Body of pancreas (tissue), 4 donors: ENCODE data around the gene SUPV3L1.

Experiments used
- POLR2A ChIP-seq, 3 donors: fragments of 450-650 bp; IDR thresholded peaks; one replicate each; pipeline ENCODE4 v1.6.1; 2016; ENCODE audit warnings: antibody characterized with exemption in 3 of 3, mild to moderate bottlenecking in 2 of 3
- TF ChIP-seq, protein P1 (sequence below), 7 experiments: fragments of 450-650 bp in 4 of 7; fragments of 200-600 bp in 3 of 7; sonication (generic) in 3 of 7; IDR thresholded peaks; one replicate each; pipeline ENCODE4 v1.5.1; 2016 to 2019; ENCODE audit warnings: antibody characterized with exemption in 7 of 7

DNA sequence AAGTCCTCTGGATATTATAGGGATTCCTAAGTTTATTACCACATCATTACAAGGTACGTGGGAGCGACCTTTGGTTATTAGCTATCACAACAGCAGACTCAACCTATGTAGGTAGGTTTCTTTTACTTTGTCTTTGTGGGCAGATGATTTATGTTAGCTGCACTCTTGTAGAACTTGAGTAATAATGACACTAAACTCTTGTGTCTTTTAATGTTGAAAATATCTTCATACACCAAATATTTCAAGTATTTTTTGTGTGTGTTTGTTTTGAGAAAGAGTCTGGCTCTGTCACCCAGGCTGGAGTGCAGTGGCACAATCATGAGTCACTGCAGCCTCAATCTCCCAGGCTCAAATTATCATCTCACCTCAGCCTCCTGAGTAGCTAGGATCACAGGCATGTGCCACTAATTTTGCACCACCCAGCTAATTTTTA is 19.2 kb upstream of the SUPV3L1 start:
- TF ChIP-seq, protein P1, sequence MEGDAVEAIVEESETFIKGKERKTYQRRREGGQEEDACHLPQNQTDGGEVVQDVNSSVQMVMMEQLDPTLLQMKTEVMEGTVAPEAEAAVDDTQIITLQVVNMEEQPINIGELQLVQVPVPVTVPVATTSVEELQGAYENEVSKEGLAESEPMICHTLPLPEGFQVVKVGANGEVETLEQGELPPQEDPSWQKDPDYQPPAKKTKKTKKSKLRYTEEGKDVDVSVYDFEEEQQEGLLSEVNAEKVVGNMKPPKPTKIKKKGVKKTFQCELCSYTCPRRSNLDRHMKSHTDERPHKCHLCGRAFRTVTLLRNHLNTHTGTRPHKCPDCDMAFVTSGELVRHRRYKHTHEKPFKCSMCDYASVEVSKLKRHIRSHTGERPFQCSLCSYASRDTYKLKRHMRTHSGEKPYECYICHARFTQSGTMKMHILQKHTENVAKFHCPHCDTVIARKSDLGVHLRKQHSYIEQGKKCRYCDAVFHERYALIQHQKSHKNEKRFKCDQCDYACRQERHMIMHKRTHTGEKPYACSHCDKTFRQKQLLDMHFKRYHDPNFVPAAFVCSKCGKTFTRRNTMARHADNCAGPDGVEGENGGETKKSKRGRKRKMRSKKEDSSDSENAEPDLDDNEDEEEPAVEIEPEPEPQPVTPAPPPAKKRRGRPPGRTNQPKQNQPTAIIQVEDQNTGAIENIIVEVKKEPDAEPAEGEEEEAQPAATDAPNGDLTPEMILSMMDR (IDR thresholded peaks at IDR 0.05), result no peak
- no peak for TF ChIP-seq POLR2A (IDR thresholded peaks at IDR 0.05)
